B cell (primary cell): ENCODE results near the gene OR2C3.

Experiments
- CTCF ChIP-seq: fragments of 200-600 bp; IDR thresholded peaks from one replicate; pipeline ENCODE4 v1.8.0; 2022; ENCODE audit warnings: antibody characterized with exemption, mild to moderate bottlenecking
- EZH2 ChIP-seq: IDR thresholded peaks from 2 replicates; pipeline ENCODE4 v1.6.1; 2012; ENCODE audit warnings: borderline replicate concordance, low read depth, mild to moderate bottlenecking, moderate library complexity, low read length; ENCODE audit not compliant: insufficient read depth, poor library complexity, severe bottlenecking

- TF ChIP-seq CTCF (no peak), EZH2 (no peak)
Measured at GRCh38 chr1:247528812-247529474, 7.3 kb downstream of the OR2C3 start.
